AG08396 (cell line): ENCODE results near the gene CD274.
"Not testable (repeated sequence)": the region's sequence is repeated elsewhere in the genome, so short reads cannot be mapped to it uniquely, and the experiment has no call there.

Experiments used
- DNase-seq: peaks from one replicate; pipeline ENCODE4 v3.0.0; 2012; ENCODE audit warnings: low spot score, mixed read lengths

CD274 gene

GRCh38 chr9:5450359-5451091, at the start of gene CD274:
Gene CD274 (plus strand): TSS chr9:5450542. CDS start chr9:5456114, 5,572 bp downstream.
- peak; percentile 88 for DNase-seq

- no peak for DNase-seq
Observed at GRCh38 chr9:5402217-5402616, 48.1 kb upstream of the CD274 start.

DNA sequence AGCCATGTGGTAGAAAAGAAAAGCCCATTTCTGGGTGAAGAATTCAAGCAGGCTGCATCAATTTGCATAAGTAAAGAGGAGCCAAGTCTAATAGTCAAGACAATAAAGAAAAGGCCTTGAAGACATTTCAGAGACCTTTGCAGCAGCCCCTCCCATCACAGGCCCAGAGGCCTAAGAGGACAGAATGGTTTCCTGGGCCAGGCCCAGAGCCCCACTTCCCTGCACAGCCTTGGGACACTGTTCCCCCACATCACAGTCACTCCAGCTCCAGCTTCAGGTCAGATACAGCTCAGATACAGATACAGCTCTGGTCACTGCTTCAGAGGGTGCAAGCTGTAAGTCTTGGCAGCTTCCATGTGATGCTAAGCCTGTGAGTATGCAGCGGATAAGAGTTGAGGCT, 41.7 kb upstream of the CD274 start:
- no peak for DNase-seq

- DNase-seq: no peak
Observed at GRCh38 chr9:5416953-5417352, 33.4 kb upstream of the CD274 start.

DNA sequence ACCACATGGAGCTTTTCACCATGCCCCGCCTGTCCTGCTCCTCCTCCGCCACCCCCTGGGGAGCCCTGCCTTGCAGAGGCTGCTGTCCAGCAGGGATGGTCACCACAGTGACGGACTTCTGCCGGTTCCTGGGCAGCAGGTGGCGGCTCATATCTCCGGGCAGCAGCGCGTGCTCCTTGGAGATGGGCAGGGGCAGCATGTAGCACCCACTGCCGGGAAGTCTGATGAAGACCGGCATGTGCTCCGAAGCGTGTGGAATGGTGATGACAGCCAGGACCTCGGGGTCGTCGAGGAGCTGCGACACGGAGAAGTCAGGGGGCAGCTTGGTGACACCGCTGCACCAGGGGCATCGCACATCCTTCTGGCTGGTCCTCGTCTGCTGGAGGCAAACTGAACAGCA, 31.9 kb upstream of the CD274 start:
- no peak for DNase-seq

GRCh38 chr9:5419987-5420386, 30.4 kb upstream of the CD274 start:
- no peak for DNase-seq

DNA sequence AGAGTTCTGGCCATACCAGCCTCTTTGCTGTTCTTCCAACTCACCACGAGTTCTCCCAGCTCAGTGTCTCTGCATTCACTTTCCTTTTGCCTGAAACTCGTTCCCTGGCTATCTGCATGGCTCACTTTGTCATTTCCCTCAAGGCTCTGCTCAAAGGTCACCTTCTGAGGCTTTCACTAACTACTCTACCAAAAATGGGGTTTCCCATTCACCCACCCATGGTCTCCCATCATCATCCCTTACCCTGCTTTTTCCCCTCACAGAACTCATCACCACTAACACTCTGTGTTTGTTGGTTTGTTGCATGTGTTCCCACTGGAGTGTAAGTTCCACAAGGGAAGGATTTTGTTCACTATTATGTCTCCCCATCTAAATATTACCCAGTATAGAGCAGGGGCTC, 29.2 kb upstream of the CD274 start:
- DNase-seq: no peak

GRCh38 chr9:5422276-5422675, 28.1 kb upstream of the CD274 start:
- DNase-seq: no peak

GRCh38 chr9:5425006-5425628, 25.2 kb upstream of the CD274 start:
- DNase-seq: no peak

GRCh38 chr9:5427005-5427404, 23.3 kb upstream of the CD274 start:
- DNase-seq: no peak

- DNase-seq: no peak
Observed at GRCh38 chr9:5428172-5428571, 22.2 kb upstream of the CD274 start.

- DNase-seq: no peak
Observed at GRCh38 chr9:5428794-5429528, 21.4 kb upstream of the CD274 start.

DNA sequence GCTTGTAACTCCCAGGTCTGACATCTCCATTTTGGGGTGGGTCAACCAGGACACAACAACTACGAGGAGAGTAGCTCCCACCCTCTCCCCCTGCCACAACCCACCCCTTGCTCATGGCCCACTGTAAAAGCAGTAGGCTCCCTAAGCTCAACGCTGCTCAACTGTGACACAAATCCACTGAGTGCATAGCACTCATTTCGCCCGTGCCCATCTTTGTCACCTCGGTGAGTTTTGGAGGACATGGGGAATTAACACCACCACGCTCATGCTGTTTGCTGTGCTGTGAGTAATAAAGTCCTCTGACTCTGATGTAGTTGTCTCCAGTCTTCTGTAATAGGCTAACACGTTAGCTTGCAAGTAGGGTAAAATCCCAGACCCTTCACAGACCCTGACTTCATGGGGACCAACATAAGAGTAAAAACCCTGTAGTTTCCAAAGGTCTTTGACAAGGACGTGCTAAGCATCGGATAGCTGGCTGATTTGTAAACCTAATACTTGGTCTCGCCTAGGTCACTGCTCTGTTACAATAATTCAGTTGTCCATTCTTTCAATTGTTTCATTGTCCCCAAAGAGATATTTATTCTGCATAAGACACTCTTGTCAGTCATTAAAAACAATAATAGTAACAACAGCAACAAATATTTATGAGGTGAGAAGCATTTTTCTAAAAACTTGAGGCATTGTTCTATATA, 20.3 kb upstream of the CD274 start:
- DNase-seq: no peak

DNA sequence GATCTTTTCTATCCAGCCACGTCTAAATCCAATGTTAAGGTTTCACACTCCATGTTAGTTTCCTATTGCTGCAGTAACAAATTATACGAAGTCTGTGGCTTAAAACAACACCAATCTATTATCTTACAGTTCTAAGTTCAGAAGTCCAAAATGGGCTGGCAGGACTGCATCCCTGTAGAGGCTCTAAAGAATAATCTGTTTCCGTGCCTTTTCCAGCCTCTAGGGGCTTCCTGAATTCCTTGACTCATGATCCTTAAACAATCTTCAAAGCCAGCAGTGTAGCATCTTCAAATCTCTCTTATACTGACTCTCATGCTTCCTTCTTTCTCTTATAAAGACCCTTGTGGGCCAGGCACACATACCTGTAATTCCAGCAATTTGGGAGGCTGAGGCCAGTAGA, 19.4 kb upstream of the CD274 start:
- no peak for DNase-seq

- not testable (repeated sequence) for DNase-seq
Observed at GRCh38 chr9:5432890-5433289, 17.5 kb upstream of the CD274 start.

- DNase-seq: not testable (repeated sequence)
Observed at GRCh38 chr9:5433328-5433727, 17.0 kb upstream of the CD274 start.

DNA sequence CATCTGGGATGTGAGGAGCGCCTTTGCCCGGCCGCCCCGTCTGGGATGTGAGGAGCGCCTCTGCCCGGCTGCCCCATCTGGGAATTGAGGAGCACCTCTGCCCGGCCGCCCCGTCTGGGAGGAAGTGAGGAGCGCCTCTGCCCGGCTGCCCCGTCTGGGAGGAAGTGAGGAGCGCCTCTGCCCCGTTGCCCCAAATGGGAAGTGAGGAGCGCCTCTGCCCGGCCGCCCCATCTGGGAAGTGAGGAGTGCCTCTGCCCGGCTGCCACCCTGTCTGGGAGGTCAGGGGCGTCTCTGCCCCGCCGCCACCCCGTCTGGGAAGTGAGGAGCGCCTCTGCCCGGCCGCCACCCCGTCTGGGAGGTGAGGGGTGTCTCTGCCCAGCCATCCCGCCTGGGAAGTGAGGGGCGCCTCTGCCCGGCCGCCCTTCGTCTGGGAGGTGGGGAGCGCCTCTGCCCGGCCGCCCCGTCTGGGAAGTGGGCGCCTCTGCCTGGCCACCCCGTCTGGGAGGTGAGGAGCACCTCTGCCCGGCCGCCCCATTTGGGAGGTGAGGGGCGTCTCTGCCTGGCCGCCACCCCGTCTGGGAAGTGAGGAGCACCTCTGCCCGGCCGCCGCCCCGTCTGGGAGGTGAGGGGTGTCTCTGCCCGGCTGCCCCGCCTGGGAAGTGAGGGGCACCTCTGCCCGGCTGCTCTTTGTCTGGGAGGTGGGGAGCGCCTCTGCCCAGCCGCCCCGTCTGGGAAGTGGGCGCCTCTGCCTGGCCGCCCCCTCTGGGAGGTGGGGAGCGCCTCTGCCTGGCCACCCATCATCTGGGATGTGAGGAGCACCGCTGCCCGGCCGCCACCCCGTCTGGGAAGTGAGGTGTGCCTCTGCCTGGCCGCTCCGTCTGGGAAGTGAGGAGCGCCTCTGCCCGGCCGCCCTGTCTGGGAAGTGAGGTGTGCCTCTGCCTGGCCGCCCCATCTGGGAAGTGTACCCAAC, 16.2 kb upstream of the CD274 start:
- DNase-seq: not testable (repeated sequence)

DNA sequence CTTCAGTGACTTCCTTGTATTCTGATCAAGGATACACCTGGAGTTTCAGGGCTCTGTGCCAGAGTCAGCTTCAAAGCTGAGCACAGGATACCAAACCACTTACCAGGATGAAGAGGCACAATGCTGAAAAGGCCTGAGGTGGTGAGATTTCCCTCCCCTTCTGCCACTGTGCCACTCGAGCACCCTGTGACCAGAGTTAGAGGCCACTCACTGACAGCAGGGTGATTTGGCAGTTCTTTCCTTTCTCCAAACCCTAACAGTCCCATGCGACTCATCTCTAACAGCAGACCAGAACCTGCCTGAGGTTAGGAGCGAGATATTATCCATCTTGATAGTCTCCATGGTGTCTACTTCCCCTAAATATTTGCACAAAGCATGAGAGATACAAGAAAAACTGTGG, 14.4 kb upstream of the CD274 start:
- DNase-seq: no peak

DNA sequence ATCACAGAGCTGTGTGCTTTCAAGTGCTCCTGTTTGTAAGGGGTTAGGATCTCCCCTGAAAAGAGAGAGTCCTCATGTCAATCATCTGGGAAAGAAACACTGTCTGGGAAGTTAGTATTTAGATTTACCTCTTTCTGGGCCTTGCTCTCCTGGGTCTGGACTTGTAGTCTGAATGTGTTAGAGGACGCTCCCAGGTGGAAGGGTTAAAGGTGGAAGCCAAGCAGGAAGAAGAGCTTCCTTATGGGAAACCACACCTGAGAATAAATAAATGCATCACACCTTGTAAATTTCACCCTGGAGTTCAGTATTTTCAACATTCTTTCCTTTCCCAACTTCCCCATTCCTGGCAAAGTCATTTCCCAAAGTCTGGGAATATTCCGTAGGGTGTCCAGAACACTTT, 13.9 kb upstream of the CD274 start:
- DNase-seq: no peak

DNA sequence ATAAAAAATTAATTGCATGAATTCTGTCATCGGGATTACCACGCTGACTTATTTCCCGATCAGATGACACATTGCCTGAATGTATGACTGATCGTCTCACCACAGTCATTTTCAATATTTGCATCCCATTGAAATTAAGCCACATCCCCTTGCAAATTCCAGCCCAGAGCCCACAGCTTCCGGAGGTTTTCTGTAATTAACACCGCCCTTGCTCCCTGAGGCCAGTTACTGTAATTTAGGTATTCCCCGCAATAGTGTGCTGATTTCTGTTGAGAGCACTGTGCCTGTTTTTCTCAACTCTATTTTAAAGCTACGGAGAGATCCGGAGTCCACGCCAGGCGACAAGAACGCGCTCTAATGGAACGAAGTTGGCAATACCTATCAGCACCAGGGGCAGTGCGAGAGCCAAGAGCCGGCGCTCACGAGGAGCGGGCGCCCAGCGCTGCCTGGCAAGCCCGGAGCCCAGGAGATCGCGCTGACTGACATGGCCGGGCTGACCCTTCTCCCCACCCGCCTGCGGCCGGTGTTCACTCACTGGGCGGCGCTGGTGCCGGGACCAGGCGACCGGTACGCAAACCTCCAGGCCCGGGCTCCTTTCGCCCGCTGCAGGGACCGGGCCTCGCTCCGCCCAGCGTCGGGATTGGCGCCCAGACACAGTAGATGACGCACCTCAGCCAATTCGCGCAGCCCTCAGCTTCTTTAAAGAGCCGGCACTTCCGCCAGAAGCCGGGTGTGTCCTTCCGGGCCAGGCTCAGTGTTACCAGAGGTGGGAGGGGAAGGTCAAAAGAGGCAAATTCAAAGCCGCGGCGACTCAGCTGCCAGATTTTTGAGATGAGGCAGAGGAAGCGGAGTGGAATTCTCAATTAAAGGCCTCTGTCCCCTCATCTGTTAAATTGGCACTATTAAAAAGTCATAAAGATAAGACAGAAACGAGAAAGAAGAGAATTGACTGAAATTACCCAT, 12.8 kb upstream of the CD274 start, which contains the start of gene PLGRKT:
Gene PLGRKT (minus strand): TSS at position 672 of the 963 bp plus-strand sequence. CDS start 5,948 bp downstream, outside the sequence.
- DNase-seq: peak; percentile 92
